Measurements from ENCODE around the gene JMJD7. TPM values are rescaled to one million over a fixed set of nuclear protein-coding genes. Genes with fewer than 3 reads are reported as not detected.

The JMJD7 gene
- polyA plus RNA-seq, 2 of the 4 experiments (the other 2 are of a cell fraction) = 3.4 to 3.8 TPM

GRCh38 chr15:41856716-41857115 is 28.8 kb downstream of the JMJD7 start:
- no peaks in the 10 kb centered on the region for H3K4me1 ChIP-seq
- no peak for ATAC-seq
- no peak overlapping the region for H3K4me2 ChIP-seq
- TF ChIP-seq RNF2 (IDR thresholded peaks at IDR 0.05; ENCODE audit: borderline replicate concordance, low read depth) = no peak
- TF ChIP-seq RCOR1 (IDR thresholded peaks at IDR 0.05; ENCODE audit: low read depth, low read length) = no peak
- no peak for TF ChIP-seq MAX (IDR thresholded peaks at IDR 0.05)
- no peak for TF ChIP-seq POLR2AphosphoS2 (conservative IDR thresholded peaks at IDR 0.05; ENCODE audit: low read length)
- TF ChIP-seq, protein P1, sequence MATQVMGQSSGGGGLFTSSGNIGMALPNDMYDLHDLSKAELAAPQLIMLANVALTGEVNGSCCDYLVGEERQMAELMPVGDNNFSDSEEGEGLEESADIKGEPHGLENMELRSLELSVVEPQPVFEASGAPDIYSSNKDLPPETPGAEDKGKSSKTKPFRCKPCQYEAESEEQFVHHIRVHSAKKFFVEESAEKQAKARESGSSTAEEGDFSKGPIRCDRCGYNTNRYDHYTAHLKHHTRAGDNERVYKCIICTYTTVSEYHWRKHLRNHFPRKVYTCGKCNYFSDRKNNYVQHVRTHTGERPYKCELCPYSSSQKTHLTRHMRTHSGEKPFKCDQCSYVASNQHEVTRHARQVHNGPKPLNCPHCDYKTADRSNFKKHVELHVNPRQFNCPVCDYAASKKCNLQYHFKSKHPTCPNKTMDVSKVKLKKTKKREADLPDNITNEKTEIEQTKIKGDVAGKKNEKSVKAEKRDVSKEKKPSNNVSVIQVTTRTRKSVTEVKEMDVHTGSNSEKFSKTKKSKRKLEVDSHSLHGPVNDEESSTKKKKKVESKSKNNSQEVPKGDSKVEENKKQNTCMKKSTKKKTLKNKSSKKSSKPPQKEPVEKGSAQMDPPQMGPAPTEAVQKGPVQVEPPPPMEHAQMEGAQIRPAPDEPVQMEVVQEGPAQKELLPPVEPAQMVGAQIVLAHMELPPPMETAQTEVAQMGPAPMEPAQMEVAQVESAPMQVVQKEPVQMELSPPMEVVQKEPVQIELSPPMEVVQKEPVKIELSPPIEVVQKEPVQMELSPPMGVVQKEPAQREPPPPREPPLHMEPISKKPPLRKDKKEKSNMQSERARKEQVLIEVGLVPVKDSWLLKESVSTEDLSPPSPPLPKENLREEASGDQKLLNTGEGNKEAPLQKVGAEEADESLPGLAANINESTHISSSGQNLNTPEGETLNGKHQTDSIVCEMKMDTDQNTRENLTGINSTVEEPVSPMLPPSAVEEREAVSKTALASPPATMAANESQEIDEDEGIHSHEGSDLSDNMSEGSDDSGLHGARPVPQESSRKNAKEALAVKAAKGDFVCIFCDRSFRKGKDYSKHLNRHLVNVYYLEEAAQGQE (IDR thresholded peaks at IDR 0.05) = no peak
- TF ChIP-seq, protein P2, sequence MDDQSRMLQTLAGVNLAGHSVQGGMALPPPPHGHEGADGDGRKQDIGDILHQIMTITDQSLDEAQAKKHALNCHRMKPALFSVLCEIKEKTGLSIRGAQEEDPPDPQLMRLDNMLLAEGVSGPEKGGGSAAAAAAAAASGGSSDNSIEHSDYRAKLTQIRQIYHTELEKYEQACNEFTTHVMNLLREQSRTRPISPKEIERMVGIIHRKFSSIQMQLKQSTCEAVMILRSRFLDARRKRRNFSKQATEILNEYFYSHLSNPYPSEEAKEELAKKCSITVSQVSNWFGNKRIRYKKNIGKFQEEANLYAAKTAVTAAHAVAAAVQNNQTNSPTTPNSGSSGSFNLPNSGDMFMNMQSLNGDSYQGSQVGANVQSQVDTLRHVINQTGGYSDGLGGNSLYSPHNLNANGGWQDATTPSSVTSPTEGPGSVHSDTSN (IDR thresholded peaks at IDR 0.05) = no peak
- TF ChIP-seq ZSCAN20 (CRISPR knock-in tag; IDR thresholded peaks at IDR 0.05) = no peak
- no peak for TF ChIP-seq PHF8 (IDR thresholded peaks at IDR 0.05; ENCODE audit: borderline replicate concordance, low read depth)
- no peak for TF ChIP-seq SREBF2 (IDR thresholded peaks at IDR 0.05)
- TF ChIP-seq ZFP36 (IDR thresholded peaks at IDR 0.05; ENCODE audit: borderline replicate concordance, partially characterized antibody) = no peak
- no peak for TF ChIP-seq USF2 (IDR thresholded peaks at IDR 0.05)
- TF ChIP-seq KDM1A (IDR thresholded peaks at IDR 0.05; ENCODE audit: low read depth) = no peak
- no peak for TF ChIP-seq EP300 (IDR thresholded peaks at IDR 0.05)
- TF ChIP-seq, protein P3, sequence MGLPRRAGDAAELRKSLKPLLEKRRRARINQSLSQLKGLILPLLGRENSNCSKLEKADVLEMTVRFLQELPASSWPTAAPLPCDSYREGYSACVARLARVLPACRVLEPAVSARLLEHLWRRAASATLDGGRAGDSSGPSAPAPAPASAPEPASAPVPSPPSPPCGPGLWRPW (IDR thresholded peaks at IDR 0.05) = no peak
- TF ChIP-seq, protein P4, sequence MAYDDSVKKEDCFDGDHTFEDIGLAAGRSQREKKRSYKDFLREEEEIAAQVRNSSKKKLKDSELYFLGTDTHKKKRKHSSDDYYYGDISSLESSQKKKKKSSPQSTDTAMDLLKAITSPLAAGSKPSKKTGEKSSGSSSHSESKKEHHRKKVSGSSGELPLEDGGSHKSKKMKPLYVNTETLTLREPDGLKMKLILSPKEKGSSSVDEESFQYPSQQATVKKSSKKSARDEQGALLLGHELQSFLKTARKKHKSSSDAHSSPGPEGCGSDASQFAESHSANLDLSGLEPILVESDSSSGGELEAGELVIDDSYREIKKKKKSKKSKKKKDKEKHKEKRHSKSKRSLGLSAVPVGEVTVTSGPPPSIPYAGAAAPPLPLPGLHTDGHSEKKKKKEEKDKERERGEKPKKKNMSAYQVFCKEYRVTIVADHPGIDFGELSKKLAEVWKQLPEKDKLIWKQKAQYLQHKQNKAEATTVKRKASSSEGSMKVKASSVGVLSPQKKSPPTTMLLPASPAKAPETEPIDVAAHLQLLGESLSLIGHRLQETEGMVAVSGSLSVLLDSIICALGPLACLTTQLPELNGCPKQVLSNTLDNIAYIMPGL (CRISPR knock-in tag; IDR thresholded peaks at IDR 0.05; ENCODE audit: borderline replicate concordance) = no peak
- no peak for TF ChIP-seq CBX8 (IDR thresholded peaks at IDR 0.05)
- no peak for TF ChIP-seq RFX5 (IDR thresholded peaks at IDR 0.05)
- TF ChIP-seq JUN (IDR thresholded peaks at IDR 0.05) = no peak
- TF ChIP-seq FOXS1 (CRISPR knock-in tag; IDR thresholded peaks at IDR 0.05) = no peak
- TF ChIP-seq MAFK (IDR thresholded peaks at IDR 0.05; ENCODE audit: partially characterized antibody) = no peak
- H3K4me3 ChIP-seq = no peak overlapping the region
- CTCF ChIA-PET = interaction anchor here (0.9 kb wide), 1 partner anchor 42 kb away, joined by 3 read pairs; no protein-coding TSS in a partner anchor
- no peaks in the 10 kb centered on the region for H3K9me3 ChIP-seq
- DNase-seq (ENCODE audit: low read depth in 1 of 2, low spot score in 1 of 2) = no peak
- WGBS (ENCODE audit: missing lambda C conversion rate) = 100% methylated on average over 1 of the region's 12 CpGs
- POLR2A ChIA-PET = no interaction called here
- H3K27ac ChIP-seq = no peak overlapping the region
- FAIRE-seq = no peak
